Activated T-helper 9 cell treated with anti-CD3 and anti-CD28 coated beads, Interleukin-2, amount 50 U/mL, for 16 hours (primary cell): ENCODE measurements around the gene KDM3A.

Experiments
- DNase-seq: peaks from one replicate; pipeline ENCODE4 v3.0.0-alpha.2; 2020; ENCODE audit warnings: low read depth

Gene KDM3A

DNA sequence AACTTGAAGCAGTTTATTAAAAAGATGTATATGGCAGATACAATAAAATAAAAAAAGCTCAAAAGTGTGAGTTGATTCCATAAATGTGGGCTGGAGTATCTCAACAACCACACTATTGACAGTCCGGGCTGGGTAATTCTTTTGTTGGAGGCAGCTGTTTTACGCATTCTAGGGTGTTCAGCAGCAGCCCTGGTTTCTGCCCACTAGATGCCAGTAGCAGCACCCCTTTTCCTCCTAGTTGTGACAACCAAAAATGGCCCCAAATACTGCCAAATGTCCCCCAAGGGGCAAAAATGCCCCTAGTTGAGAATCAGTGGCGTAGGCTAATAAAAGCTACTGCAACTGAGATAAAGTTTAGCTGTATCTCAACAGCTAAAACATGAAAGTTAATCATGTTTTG, 77.3 kb downstream of the KDM3A start:
- no peak for DNase-seq

DNA sequence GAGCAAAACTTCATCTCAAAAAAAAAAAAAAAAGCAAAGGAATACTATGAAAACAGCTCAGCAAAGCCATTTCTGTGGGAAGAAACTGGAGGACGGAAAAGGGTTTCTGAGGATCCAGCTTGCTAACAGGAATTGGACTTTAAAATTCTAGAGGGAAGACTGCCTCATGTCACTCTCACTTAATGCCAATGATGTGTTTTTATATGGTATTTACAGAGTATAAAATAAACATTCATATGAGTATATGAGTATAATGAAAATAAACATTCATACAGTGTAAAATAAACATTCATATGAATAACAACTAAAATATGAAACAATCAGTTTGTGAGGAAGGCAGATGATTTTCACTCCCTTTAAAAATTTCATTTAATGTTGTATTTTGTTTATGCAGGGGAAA, 78.2 kb downstream of the KDM3A start:
- no peak for DNase-seq

DNA sequence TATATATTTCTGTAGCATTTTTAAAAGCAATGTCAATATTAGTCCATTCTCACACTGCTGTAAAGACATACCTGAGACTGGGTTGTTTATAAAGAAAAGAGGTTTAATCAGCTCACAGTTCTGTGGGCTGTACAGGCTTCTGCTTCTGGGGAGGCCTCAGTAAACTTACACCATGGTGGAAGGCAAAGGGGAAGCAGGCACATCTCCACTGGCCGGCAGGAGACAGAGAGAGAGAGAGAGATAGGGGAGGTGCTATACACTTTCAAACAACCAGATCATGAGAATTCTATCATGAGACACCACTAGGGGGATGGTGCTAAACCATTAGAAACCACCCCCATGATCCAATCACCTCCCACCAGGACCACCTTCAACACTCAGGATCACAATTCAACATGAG, 79.0 kb downstream of the KDM3A start:
- DNase-seq = no peak

DNA sequence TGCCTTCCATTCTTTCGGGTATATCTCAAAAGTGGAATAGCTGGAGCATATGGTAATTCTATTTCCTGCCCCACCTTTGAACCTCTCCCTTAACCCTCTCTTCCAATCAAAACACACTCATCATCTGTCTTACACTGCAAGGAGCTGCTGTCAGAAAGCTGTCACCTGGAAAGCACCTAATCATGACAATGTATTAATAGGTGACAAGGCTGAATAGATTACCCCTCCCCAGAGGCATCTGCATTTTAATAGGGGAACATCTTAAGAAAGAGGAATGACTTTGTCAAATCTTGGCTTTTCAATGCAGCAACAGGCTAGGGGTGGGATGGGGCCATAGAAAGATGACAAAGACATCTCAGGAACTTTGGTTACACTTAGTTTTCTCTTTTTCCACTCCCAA, 80.8 kb downstream of the KDM3A start:
- no peak for DNase-seq

DNA sequence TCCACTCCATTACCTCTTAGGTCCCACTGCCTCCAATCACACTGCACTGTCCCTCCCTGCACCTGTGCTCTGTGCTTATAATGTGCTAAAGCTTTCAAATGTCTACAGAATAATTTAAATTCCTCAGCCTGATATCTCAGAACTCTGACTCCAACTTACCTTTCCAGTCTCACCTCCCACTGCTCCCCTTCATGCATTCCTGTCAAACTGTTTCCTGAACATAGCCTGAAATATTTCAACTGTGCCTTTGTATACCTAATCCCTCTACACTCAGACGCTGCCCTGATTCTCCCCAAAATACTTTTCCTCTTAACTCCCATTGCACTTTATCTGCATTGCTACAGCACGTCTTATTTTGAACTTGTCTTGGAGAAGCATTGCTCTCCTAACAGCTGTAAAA, 81.5 kb downstream of the KDM3A start:
- no peak for DNase-seq

DNA sequence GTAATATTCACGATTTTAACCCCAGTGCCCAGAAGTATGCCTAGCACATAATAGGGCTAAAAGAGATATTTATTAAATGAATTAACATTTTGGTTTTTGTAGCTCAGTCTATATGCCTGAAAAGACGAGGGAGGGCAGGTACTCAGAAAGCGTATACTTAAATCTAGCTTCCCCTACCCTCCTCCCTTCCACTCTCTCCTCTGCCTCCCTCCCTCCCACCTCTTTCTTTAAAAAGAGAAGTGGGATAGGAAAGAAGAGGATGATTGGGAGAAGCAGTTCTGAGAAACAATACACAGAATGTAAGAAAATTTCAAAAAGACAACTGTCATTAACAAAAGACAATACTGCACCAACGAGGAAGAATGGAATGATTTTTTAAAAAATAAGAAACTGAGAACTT, 82.3 kb downstream of the KDM3A start:
- no peak for DNase-seq

DNA sequence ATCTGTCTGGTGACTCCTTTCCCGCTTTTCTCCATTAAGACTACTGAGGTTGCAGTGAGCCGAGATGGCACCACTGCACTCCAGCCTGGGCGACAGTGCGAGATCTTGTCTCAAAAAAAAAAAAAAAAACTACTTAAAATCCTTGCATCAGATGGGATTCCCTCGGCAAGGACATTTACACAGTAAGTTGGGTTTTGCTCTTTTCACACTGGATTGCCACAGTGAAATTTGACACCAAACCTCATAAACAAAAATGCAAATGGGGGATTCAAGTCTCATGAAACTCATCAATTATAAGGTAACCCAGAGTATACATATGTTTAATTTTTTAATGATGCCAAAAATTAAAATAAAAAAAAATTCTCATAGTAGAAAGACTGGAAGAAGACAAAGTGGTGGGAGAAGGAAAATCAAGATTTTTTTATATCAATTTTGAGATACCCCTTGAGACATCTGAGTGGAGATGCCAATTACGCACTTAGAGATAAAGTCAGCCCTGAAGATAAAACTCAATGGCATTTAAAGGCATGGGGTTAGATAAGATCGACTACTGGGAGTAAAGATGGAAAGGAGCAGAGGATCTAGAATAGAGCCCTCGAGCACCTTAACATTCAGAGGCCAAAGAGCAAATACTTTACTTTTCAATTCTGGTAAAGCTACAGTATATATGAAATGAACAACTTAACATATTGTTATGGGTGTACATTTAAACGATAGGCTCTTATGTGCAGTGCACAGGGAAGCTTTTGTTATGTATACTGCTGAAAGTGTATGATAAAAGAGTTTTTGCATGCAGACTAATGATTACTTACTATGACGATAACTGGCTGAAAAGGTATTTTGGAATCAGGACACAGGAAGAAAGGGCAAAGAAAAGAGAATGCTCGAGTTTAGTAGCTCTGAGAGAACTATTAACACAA, 84.5 kb downstream of the KDM3A start:
- DNase-seq = no peak

DNA sequence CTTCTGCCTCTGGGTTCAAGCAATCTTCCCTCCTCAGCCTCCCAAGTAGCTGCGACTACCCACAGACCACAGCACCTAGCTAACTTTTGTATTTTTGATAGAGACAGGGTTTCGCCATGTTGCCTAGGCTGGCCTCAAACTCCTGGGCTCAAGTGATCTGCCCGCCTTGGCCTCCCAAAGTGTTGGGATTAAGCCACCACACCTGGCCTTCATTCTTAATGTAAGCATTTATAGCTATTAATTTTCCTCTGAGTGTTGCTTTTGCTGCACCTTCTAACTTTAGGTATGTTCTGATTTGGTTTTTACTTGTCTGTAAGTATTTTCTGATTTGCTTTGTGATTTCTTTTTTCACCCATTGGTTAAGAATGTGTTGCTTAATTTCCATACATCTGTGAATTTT, 92.4 kb downstream of the KDM3A start:
- DNase-seq = no peak

DNA sequence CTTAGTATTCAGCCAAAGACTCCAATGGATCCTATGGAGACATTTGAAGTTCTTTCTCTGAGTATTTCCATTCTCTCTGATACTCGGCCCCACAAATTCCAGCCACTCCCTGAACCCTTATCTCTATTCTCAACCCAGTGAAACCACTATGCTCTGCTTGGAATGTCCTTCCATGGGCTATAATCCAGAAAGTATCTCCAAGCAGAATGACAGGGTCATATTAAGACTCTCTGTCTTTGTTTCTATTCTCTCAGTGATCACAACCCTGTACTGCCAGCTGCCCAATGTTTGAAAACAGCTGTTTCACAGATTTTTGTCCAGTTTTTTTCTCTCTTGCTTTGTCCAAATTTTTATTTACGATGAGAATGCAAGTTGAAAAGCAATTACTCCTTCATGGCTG, 100.2 kb downstream of the KDM3A start:
- no peak for DNase-seq
